HG03025 (cell line): ENCODE results near the gene SNRNP40.
"Not testable (repeated sequence)": the region's sequence is repeated elsewhere in the genome, so short reads cannot be mapped to it uniquely, and the experiment has no call there.

Experiments used
- ATAC-seq: cut with Tn5 transposase; IDR thresholded peaks from one replicate; pipeline ENCODE4 v1.9.1; 2021; ENCODE audit warnings: mild to moderate bottlenecking, moderate library complexity; ENCODE audit not compliant: unreplicated experiment, low FRiP score

The SNRNP40 gene

GRCh38 chr1:31289021-31289420 lies 7.6 kb downstream of the SNRNP40 start:
- no peak for ATAC-seq

DNA sequence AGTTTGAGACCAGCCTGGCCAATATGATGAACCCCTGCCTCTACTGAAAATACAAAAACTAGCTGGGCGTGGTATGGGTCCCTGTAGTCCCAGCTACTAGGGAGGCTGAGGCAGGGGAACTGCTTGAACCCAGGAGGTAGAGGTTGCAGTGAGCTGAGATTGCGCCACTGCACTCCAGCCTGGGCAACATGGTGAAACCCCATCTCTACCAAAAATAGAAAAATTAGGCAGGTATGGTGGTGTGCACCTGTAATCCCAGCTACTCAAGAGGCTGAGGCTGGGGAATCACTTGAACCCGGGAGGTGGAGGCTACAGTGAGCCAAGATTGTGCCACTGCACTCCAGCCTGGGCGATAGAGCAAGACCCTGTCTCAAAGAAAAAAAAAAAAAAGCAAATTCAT lies 8.8 kb downstream of the SNRNP40 start:
- not testable (repeated sequence) for ATAC-seq

DNA sequence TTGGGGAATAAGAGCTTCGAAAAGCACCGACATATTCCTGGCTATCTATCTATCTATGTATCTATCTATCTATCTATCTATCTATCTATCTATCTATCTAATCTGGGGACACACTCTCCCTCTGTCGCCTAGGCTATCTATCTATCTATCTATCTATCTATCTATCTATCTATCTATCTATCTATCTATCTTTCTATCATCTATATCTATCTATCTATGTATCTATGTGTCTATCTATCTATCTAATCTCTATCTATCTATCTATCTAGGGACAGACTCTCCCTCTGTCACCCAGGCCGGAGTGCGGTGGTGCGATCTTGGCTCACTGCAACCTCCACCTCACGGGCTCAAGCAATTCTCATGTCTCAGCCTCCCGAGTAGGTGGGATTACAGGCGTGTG lies 14.2 kb downstream of the SNRNP40 start:
- ATAC-seq: not testable (repeated sequence)

GRCh38 chr1:31273619-31274018 lies 23.0 kb downstream of the SNRNP40 start:
- no peak for ATAC-seq

GRCh38 chr1:31272369-31272768 lies 24.2 kb downstream of the SNRNP40 start:
- no peak for ATAC-seq

GRCh38 chr1:31266547-31266946 lies 30.0 kb downstream of the SNRNP40 start:
- ATAC-seq: no peak

GRCh38 chr1:31264790-31265386 lies 31.7 kb downstream of the SNRNP40 start:
- no peak for ATAC-seq

DNA sequence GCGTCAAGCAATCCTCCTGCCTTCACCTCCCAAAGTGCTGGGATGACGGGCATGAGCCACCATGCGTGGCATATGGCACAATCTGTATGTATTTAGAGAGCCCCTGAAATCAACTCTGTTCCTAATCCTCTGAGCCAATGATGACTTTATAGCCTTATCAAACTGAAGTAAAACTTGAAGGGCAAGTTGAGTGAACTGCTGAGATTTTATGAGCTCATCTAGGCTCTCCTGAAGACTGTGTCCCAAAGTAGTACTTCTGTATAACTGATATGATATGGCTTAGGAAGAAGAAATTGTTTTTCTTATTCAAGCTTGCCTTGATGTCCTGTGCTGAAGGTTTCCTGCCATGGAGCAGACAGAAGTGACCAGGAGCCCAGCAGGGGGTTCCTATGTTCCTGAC lies 33.2 kb downstream of the SNRNP40 start:
- ATAC-seq: no peak

DNA sequence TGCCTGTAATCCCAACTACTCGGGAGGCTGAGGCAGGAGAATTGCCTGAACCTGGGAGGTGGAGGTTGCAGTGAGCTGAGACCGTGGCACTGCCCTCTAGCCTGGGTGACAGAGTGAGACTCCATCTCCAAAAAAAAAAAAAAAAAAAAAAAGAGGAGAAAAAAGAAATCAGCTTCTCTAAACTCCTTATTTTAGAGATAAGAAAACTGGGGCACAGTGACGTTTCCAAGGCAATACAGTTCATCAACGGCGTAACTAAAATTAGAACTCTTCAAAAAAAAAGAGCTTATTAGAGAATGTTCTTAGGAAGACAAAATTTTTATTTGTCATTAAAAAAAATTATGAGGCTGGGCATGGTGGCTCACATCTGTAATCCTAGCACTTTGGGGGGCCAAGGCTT lies 34.2 kb downstream of the SNRNP40 start:
- ATAC-seq: not testable (repeated sequence)

- no peak for ATAC-seq
Measured at GRCh38 chr1:31261916-31262315, 34.7 kb downstream of the SNRNP40 start.

DNA sequence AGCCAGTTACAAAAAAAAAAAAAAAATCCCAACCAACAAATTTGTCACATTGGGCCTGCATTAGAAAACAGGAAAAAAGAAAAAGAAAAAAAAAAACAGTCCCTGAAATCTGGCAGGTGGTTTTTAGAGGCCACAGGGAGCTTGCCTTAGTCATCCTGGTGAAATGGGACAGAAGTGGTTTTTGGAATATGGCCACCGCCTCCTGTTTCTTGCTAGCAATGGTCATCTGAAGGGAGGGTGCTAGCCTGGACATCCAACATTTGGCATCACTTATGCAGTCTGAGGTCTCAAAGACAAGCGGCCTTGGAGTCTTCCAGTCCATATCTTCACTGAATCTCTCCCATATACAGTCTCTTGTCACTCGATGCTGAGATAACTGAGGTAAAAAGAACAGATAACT lies 36.8 kb downstream of the SNRNP40 start:
- no peak for ATAC-seq

- ATAC-seq: no peak
Measured at GRCh38 chr1:31258581-31258980, 38.0 kb downstream of the SNRNP40 start.

GRCh38 chr1:31257213-31257612 lies 39.4 kb downstream of the SNRNP40 start:
- no peak for ATAC-seq

DNA sequence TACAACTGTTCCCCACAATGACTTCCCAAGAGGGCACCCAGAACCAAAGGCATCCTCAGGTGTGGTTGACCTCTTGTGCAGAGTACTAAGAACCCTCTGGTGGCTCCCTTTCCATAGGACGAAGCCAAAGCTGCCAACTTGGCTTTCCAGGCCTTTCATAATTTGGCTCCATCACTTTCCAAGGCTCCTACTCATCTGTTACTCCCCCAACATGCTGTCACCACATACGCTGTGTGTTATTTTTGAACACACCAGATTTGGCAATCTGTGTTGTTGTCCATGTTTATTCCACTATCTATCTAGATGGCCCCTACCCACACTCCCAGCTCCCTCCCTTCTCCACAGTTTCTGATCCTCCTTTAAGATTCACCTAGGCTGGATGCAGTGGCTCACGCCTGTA lies 46.7 kb downstream of the SNRNP40 start:
- ATAC-seq: no peak

DNA sequence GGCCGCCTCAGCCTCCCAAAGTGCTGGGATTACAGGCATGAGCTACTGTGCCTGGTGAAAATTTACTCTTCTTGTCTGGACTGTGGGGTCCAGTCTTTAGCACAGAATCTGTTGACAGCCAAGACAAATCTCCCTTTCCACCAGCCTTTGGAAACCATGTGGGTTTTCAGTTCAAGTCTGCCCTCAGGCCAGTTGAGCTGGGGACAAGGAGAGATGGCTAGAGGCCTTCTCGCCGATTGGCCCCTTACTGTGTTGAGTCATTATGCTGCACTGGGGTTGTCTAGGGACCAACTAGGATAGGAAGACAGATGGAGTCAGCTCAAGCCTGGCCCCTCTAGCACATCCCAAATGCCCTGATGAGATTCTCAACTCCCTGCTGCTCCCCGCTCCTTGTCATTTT lies 48.3 kb downstream of the SNRNP40 start:
- no peak for ATAC-seq

- ATAC-seq: no peak
Measured at GRCh38 chr1:31244326-31244725, 52.3 kb downstream of the SNRNP40 start.

GRCh38 chr1:31243501-31244286 lies 52.9 kb downstream of the SNRNP40 start:
- no peak for ATAC-seq

DNA sequence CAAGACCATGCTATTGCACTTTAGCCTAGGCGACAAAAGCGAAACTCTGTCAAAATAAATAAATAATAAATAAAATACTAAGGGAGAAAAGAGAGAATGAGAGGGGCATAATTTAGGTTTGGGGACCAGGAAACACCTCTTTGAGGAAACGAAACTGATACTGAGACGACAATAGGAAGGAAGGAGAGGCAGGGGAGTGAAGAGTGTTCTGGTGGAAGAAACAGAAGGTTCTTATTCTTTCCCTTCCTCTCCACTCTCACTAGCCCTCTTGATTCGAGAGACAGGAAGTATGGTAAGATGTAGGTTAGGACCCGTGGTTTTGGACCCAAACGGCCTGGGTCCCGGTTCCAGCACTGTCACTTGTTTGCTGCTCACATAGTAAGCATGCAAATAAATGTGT lies 55.3 kb downstream of the SNRNP40 start:
- ATAC-seq: no peak

DNA sequence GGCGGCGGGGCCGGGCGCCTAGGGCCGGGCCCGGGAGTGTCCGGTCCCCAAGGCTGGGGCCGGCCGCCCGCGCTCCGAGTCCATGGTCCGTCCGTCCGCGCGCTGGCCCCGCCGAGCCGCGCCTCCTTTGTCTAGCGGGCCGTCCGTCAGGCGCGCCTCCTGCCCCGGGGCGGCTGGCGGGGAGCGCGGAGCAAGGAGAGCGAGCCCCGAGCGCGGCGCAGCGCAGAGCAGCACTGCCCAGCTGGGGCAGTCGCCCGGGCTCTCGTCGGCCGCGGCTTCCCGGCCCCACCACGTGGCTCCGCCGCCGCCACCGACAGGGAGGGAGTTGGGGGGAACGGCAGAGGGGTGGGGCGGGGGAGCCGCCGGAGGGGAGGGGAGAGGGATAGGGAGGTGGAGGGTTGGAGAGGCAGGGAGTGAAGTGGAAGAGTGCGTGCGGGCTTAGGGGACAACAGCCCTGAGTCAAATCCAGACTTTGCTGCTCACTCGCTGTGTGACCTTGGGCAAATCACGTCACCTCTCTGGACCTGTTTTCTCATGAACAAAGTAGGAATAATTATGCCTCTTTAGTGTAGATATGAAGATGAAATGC lies 56.8 kb downstream of the SNRNP40 start, which contains the start of gene NKAIN1:
Gene NKAIN1 (minus strand): TSS at position 235 of the 589 bp plus-strand sequence. CDS start 340 bp downstream, outside the sequence.
- ATAC-seq: no peak

DNA sequence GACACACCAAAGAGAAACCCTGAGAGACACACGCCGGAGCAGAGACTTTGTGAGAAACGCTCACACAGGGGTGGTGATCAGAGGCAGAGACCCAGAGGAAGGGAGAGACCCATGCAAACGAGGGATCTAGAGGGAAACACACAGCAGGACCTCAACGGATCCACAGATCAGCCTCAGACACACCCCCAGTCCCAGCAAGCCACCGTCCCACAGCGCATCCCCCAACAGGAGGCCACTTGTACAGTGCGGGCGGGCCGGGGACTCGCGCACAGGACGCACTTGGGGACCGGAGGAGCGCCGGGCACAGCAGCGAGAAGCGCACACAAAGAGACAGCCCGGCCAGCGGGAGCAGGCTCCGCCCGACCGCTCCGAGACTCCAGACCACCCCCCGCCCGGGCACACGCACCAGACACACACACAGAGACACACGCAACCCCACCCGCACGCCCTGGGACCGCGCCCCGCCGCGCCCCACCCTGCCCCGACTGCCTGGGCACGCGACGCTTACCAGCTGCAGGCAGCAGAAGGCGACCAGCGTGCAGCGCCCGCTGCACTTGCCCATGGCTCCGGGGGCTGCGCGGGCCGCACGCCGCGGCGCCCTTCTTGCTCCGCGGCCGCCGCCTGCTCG lies 57.5 kb downstream of the SNRNP40 start:
- ATAC-seq: no peak

GRCh38 chr1:31238612-31238985 lies 58.0 kb downstream of the SNRNP40 start:
- no peak for ATAC-seq
